Keratinocyte (primary cell): Measurements from ENCODE around the gene VAV2. TPM values are rescaled to one million over a fixed set of nuclear protein-coding genes. Genes with fewer than 3 reads are reported as not detected.

Experiments
- DNase-seq: peaks from one replicate; pipeline ENCODE4 v3.0.0-alpha.2; 2011; ENCODE audit warnings: low read depth, missing footprints, low spot score
- FAIRE-seq: peaks from 2 replicates; lab custom pipeline; 2011; peaks lifted over from hg19 to GRCh38; lab: Jason Lieb, UNC
- H2AFZ ChIP-seq: 2 replicates; pipeline ENCODE4 v1.6.0; 2012; ENCODE audit warnings: low read length, control low read depth, inconsistent platforms; ENCODE audit not compliant: control insufficient read depth
- H3K27ac ChIP-seq: 2 replicates; pipeline ENCODE4 v1.5.1; 2011; ENCODE audit warnings: low read length; ENCODE audit not compliant: control insufficient read depth, insufficient read depth
- H3K27me3 ChIP-seq: 3 replicates; pipeline ENCODE4 v1.6.0; 2011; ENCODE audit warnings: low read length; ENCODE audit not compliant: control insufficient read depth, insufficient read depth; ENCODE audit errors: extremely low read depth
- H3K36me3 ChIP-seq, 2 experiments: 2 replicates in 1 of 2; 3 replicates in 1 of 2; pipeline ENCODE4 v1.5.1; 2011; ENCODE audit warnings: low read length in 2 of 2, mild to moderate bottlenecking in 1 of 2; ENCODE audit not compliant: control insufficient read depth in 2 of 2, insufficient read depth in 2 of 2; ENCODE audit errors: extremely low read depth in 1 of 2
- H3K4me1 ChIP-seq: 3 replicates; pipeline ENCODE4 v1.5.1; 2011; ENCODE audit warnings: low read length; ENCODE audit not compliant: control insufficient read depth, insufficient read depth; ENCODE audit errors: extremely low read depth
- H3K4me2 ChIP-seq: 3 replicates; pipeline ENCODE4 v1.6.0; 2011; ENCODE audit warnings: low read depth, low read length; ENCODE audit not compliant: control insufficient read depth, insufficient read depth; ENCODE audit errors: extremely low read depth
- H3K4me3 ChIP-seq, 3 experiments: fragments of 200-600 bp in 1 of 3; sonication (generic) in 1 of 3; 2 replicates in 2 of 3; 3 replicates in 1 of 3; pipeline ENCODE4 v1.5.1; 2011 to 2016; ENCODE audit warnings: low read length in 3 of 3, mild to moderate bottlenecking in 3 of 3, control low read depth in 2 of 3, inconsistent platforms in 1 of 3, low read depth in 1 of 3, mixed read lengths in 1 of 3, mixed run types in 1 of 3, moderate library complexity in 1 of 3; ENCODE audit not compliant: control insufficient read depth in 2 of 3, insufficient read depth in 2 of 3; ENCODE audit errors: extremely low read depth in 1 of 3
- H3K79me2 ChIP-seq: 2 replicates; pipeline ENCODE4 v1.6.0; 2012; ENCODE audit warnings: low read length; ENCODE audit not compliant: control insufficient read depth, insufficient read depth
- H3K9ac ChIP-seq: 3 replicates; pipeline ENCODE4 v1.6.0; 2011; ENCODE audit warnings: low read length; ENCODE audit not compliant: control insufficient read depth, insufficient read depth; ENCODE audit errors: extremely low read depth
- H3K9me1 ChIP-seq: 3 replicates; pipeline ENCODE4 v1.6.0; 2011; ENCODE audit warnings: low read length; ENCODE audit not compliant: control insufficient read depth, insufficient read depth; ENCODE audit errors: extremely low read depth
- H3K9me3 ChIP-seq: 2 replicates; pipeline ENCODE4 v1.5.1; 2012; ENCODE audit warnings: low read depth, low read length; ENCODE audit not compliant: control insufficient read depth
- H4K20me1 ChIP-seq: 3 replicates; pipeline ENCODE4 v1.6.0; 2011; ENCODE audit warnings: low read length; ENCODE audit not compliant: control insufficient read depth, insufficient read depth; ENCODE audit errors: extremely low read depth
- EZH2 ChIP-seq: IDR thresholded peaks from one replicate; pipeline ENCODE4 v1.6.1; 2012; ENCODE audit warnings: inconsistent platforms, mild to moderate bottlenecking, low read length, moderate library complexity
- dilution Hi-C: fragments of 300-500 bp; cut with MboI; formaldehyde crosslinking; loops from one replicate; pipeline ENCODE4 v1.7.0; 2020; ENCODE audit warnings: low sequenced_read_pairs; ENCODE audit not compliant: extremely low pct_ligation_motif_present
- polyA plus RNA-seq, 5 experiments: library from polyadenylated mRNA; depleted of rRNA in 3 of 5; stranded (reverse) in 3 of 5; stranded (forward) in 1 of 5; unstranded in 1 of 5; fragments of >200 nt; gene quantifications; 1 replicate in 1 of 5; 2 replicates in 3 of 5; 3 replicates in 1 of 5; pipeline versions ENCODE4 v1.2.1 to v1.2.3, GENCODE V29; 2011 to 2012; ENCODE audit warnings: missing spikeins in 2 of 5, low read depth in 1 of 5, low replicate concordance in 1 of 5
- TF ChIP-seq, protein P1 (sequence below), 3 experiments: IDR thresholded peaks in 1 of 3; conservative IDR thresholded peaks in 1 of 3; optimal IDR thresholded peaks in 1 of 3; 2 replicates in 2 of 3; 3 replicates in 1 of 3; pipeline versions ENCODE3 to v1.5.1; 2011; ENCODE audit warnings: low read length in 3 of 3, mild to moderate bottlenecking in 3 of 3, moderate library complexity in 2 of 3, control low read depth in 1 of 3, inconsistent platforms in 1 of 3; ENCODE audit not compliant: insufficient read depth in 2 of 3; ENCODE audit errors: extremely low read depth in 1 of 3

VAV2 gene
- polyA plus RNA-seq, 1 donor (not counting 4 experiments of a cell fraction or from before 2014, with no cell fraction given) = 16.4 TPM

DNA sequence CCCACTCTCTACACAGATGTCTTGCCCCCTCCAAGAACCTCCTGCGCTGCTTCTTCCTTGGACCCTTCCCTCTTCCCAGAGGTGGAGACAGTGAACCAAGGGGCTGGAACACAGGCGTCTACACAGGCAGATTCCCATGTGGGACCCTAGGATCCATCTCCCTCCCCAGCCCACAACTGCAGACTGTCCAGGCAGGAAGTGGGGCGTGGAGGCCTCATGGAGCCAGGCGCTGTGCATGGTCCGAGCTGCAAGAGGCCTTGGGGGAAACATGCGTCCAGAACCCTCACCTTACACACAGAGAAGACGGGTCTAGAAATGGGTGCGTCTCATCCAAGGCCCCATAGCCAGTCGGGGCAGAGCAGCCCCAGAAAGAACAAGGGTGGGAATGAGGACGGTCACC is 117.5 kb downstream of the VAV2 start:
- FAIRE-seq = no peak

DNA sequence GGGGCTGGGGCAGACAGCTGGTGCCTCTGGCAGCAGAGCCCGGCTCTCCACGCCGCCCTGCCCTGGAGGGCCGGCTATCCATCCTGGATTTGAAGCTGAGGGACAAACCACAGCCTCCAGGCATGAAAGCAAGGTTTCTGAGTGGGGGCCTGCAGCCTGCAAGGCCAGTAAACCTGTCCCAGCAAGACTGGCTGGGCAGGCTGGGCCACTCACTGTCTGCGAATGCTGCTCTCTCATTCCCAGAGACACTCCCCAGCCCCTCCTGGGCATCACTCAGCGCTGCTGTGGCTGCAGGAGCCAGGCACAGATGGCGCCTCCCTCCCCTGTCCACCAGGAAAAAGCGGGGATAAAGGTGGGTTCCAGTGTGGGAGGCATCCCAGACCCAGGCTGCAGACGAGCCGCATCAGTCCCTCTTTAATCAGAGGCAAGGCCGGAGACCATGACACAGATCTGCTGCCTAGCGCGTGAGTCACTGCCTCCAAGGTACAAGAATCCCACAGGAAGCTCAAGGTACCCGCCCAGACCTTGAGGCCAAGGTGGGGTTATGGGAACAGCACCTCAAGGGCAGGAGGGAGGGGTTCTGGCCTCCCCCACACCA is 118.0 kb downstream of the VAV2 start:
- Histone ChIP-seq H3K27me3 (no peaks in the 10 kb centered on the region), H3K27ac (peak overlapping the region; percentile 98), H3K4me2 (peak overlapping the region; percentile 72), H3K9ac (peak overlapping the region; percentile 86), H4K20me1 (no peaks in the 10 kb centered on the region), H3K36me3 (no peaks in the 10 kb centered on the region), H3K4me3 (peak overlapping the region in 1 of 3 experiments; percentile 48), H3K4me1 (peaks cover 57% of the 10 kb centered on the region), H3K9me3 (no peaks in the 10 kb centered on the region), H3K79me2 (peaks cover 78% of the 10 kb centered on the region), H2AFZ (no peak overlapping the region), H3K9me1 (peaks cover 6% of the 10 kb centered on the region)
- FAIRE-seq (peak; percentile 96), DNase-seq (peak; percentile 98)
- dilution Hi-C loops = no loop called here
- TF ChIP-seq, protein P1, sequence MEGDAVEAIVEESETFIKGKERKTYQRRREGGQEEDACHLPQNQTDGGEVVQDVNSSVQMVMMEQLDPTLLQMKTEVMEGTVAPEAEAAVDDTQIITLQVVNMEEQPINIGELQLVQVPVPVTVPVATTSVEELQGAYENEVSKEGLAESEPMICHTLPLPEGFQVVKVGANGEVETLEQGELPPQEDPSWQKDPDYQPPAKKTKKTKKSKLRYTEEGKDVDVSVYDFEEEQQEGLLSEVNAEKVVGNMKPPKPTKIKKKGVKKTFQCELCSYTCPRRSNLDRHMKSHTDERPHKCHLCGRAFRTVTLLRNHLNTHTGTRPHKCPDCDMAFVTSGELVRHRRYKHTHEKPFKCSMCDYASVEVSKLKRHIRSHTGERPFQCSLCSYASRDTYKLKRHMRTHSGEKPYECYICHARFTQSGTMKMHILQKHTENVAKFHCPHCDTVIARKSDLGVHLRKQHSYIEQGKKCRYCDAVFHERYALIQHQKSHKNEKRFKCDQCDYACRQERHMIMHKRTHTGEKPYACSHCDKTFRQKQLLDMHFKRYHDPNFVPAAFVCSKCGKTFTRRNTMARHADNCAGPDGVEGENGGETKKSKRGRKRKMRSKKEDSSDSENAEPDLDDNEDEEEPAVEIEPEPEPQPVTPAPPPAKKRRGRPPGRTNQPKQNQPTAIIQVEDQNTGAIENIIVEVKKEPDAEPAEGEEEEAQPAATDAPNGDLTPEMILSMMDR (optimal IDR thresholded peaks at IDR 0.05 in 1 of 3, IDR thresholded peaks at IDR 0.05 in 1 of 3, conservative IDR thresholded peaks at IDR 0.05 in 1 of 3; ENCODE audit: extremely low read depth in 1 of 3, insufficient read depth in 2 of 3, low read length in 3 of 3) = no peak
- no peak for TF ChIP-seq EZH2

More for the DNA sequence above, 117.5 kb downstream of the VAV2 start:
- H3K79me2 ChIP-seq = peaks cover 75% of the 10 kb centered on the region
- no peaks in the 10 kb centered on the region for H4K20me1 ChIP-seq
- H2AFZ ChIP-seq = no peak overlapping the region
- H3K4me2 ChIP-seq = peak overlapping the region; percentile 72
- TF ChIP-seq, protein P1 (optimal IDR thresholded peaks at IDR 0.05 in 1 of 3, IDR thresholded peaks at IDR 0.05 in 1 of 3, conservative IDR thresholded peaks at IDR 0.05 in 1 of 3; ENCODE audit: extremely low read depth in 1 of 3, insufficient read depth in 2 of 3, low read length in 3 of 3) = no peak
- TF ChIP-seq EZH2 = no peak
- no peaks in the 10 kb centered on the region for H3K36me3 ChIP-seq
- H3K4me1 ChIP-seq = peaks cover 55% of the 10 kb centered on the region
- peaks cover 6% of the 10 kb centered on the region for H3K9me1 ChIP-seq
- dilution Hi-C loops = no loop called here
- no peaks in the 10 kb centered on the region for H3K27me3 ChIP-seq
- peak overlapping the region in 1 of 3 experiments; percentile 44 for H3K4me3 ChIP-seq
- H3K9ac ChIP-seq = peak overlapping the region; percentile 86
- H3K9me3 ChIP-seq = no peaks in the 10 kb centered on the region
- H3K27ac ChIP-seq = peak overlapping the region; percentile 98
- no peak for DNase-seq
